AG04450 (cell line): ENCODE measurements around the gene ZNF800. TPM values are rescaled to one million over a fixed set of nuclear protein-coding genes. Genes with fewer than 3 reads are reported as not detected.

Source experiments
- CTCF ChIA-PET: fragments of 300-600, 350-600 bp; formaldehyde crosslinking; extraction: SDS; loops from one replicate; lab custom pipeline; 2022; ENCODE audit warnings: antibody characterized with exemption, inconsistent platforms; lab: Charles Lee
- POLR2A ChIA-PET: fragments of 350-600 bp; formaldehyde crosslinking; extraction: SDS; loops from one replicate; lab custom pipeline; 2021; ENCODE audit warnings: antibody characterized with exemption, inconsistent platforms; lab: Yijun Ruan, JAX
- DNase-seq: peaks from one replicate; pipeline ENCODE4 v3.0.0-alpha.2; 2011; ENCODE audit warnings: low read depth, low spot score
- H3K27ac ChIP-seq: one replicate; pipeline ENCODE4 v1.5.1; 2012; ENCODE audit warnings: low read depth, low read length, control low read depth
- H3K27me3 ChIP-seq: one replicate; pipeline ENCODE4 v1.6.0; 2012; ENCODE audit warnings: low read length; ENCODE audit not compliant: control insufficient read depth, insufficient read depth
- H3K4me3 ChIP-seq: 2 replicates; pipeline ENCODE4 v1.5.1; 2011; ENCODE audit warnings: mild to moderate bottlenecking, low read depth, low read length, control low read depth
- H3K9me3 ChIP-seq: 2 replicates; pipeline ENCODE4 v1.5.1; 2012; ENCODE audit warnings: low read length; ENCODE audit not compliant: control insufficient read depth, insufficient read depth
- CTCF ChIP-seq: IDR thresholded peaks from 2 replicates; pipeline ENCODE4 v1.5.1; 2011; ENCODE audit warnings: low read depth, low read length, control low read depth, inconsistent platforms
- polyA plus RNA-seq: library from polyadenylated mRNA; depleted of rRNA; stranded (reverse); fragments of >200 nt; gene quantifications from 2 replicates; pipeline ENCODE4 v1.2.3, GENCODE V29; 2011

Gene ZNF800
- polyA plus RNA-seq, 1 experiment: 13.1 TPM

GRCh38 chr7:127415060-127415742 is 22.7 kb upstream of the ZNF800 start:
- TF ChIP-seq CTCF: no peak
- DNase-seq: no peak
- Histone ChIP-seq H3K27ac (no peak overlapping the region), H3K27me3 (peaks cover 2% of the 10 kb centered on the region), H3K9me3 (no peaks in the 10 kb centered on the region), H3K4me3 (no peak overlapping the region)
- POLR2A ChIA-PET: no interaction called here
- CTCF ChIA-PET: no interaction called here

- DNase-seq: no peak
- H3K27ac ChIP-seq: no peak overlapping the region
- ChIA-PET POLR2A (no interaction called here), CTCF (no interaction called here)
- H3K9me3 ChIP-seq: no peaks in the 10 kb centered on the region
- peaks cover 2% of the 10 kb centered on the region for H3K27me3 ChIP-seq
- H3K4me3 ChIP-seq: no peak overlapping the region
- TF ChIP-seq CTCF: no peak
Measured at GRCh38 chr7:127413962-127414361, 21.5 kb upstream of the ZNF800 start.

- no peak for TF ChIP-seq CTCF
- ChIA-PET POLR2A (no interaction called here), CTCF (no interaction called here)
- DNase-seq: no peak
- Histone ChIP-seq H3K9me3 (no peaks in the 10 kb centered on the region), H3K27me3 (peaks cover 2% of the 10 kb centered on the region), H3K4me3 (no peak overlapping the region), H3K27ac (no peak overlapping the region)
Measured at GRCh38 chr7:127413326-127413725, 20.8 kb upstream of the ZNF800 start.

GRCh38 chr7:127411176-127411575 is 18.7 kb upstream of the ZNF800 start:
- no peak for DNase-seq
- POLR2A ChIA-PET: no interaction called here

More at GRCh38 chr7:127411176-127411575, 18.7 kb upstream of the ZNF800 start:
- no peaks in the 10 kb centered on the region for H3K9me3 ChIP-seq
- no peaks in the 10 kb centered on the region for H3K27me3 ChIP-seq
- no peak overlapping the region for H3K27ac ChIP-seq
- CTCF ChIA-PET: no interaction called here
- TF ChIP-seq CTCF: no peak
- no peak overlapping the region for H3K4me3 ChIP-seq
